GM21360 (cell line): ENCODE data around the gene EPS8.
"Not testable (repeated sequence)": the region's sequence is repeated elsewhere in the genome, so short reads cannot be mapped to it uniquely, and the experiment has no call there.

ENCODE experiments used
- ATAC-seq: cut with Tn5 transposase; IDR thresholded peaks from one replicate; pipeline ENCODE4 v1.9.1; 2021; ENCODE audit warnings: mild to moderate bottlenecking, moderate library complexity; ENCODE audit not compliant: unreplicated experiment

Gene EPS8

DNA sequence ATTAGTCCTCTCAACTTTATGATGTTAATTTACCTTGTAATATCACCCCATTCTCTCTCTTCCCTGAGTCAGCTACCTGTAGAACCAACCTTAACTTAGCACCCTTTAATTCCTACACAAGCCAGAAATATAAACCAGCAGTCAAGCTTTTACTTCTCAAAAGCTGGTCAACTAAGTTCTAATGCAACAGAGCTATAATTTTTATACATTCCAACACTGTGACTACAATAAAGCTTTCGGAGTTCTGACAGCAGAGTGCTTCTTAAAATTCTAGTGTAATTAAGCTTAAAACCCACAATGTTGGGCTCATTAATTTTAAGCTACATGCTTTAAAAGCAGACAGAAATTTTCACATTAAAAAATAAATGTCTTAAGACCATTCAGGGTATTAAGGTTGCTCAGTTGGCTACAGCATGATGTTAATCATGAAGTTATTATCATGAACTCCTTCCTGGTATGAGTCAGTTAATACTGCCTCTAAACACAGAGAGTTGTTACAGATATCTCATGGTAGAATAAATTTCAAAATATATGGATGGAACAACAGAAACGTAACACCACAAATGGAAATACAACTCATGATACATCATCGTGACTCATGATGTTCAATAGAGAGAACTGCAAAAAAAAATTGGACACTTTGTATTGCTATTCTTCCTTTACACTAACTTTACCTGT lies 126.7 kb downstream of the EPS8 start:
- ATAC-seq, result no peak

DNA sequence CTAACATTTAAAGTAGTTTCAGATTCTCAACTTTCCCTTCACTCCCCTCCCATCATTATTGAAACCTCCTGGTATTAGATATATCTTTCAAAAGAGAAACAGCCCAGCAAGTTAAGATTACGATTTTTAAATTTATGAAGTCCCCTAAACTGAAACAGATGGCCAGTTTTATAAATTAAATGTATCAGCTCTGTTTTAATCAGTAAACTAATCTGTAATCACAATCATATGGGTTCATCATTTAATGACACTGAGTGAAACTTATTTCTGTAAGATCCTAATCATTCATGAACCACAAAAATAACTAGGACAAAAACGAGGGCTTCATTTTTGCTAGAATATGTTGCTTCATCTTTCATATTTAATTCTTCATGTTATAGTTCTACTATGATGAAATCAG lies 137.8 kb downstream of the EPS8 start:
- ATAC-seq, result no peak

DNA sequence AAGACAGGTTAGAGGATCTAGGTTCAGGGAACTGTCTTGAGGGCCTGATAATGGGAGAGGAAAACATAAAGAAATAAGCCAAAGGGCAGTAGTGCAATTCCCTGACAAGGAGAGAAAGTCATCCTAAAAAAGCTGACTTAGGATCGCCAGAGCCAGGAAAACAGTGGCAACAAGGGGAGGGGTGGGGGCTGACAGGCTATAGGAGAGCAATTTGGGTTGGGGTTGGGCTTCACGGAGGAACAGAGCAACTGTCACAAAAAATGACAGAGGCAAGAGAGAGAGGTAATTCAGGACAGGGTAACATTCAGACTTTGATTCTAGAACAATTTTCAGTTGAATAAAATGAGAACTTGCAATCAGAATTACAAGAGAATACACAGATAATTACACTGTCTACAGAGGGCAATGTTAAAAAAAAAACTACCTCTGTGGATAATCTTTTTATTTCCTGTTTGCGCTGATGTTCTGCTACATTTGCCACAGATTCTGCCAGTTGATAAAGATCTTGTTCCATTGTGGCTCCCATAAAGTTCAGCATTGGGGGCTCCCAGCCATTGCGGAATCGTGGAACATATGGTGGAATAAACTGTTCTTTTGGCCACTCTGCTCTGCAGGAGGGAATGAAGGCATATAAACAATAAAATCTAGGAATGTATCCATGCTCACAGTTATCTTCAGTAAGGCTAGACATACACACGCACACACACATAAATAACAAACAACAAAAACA lies 138.6 kb downstream of the EPS8 start:
- no peak for ATAC-seq

DNA sequence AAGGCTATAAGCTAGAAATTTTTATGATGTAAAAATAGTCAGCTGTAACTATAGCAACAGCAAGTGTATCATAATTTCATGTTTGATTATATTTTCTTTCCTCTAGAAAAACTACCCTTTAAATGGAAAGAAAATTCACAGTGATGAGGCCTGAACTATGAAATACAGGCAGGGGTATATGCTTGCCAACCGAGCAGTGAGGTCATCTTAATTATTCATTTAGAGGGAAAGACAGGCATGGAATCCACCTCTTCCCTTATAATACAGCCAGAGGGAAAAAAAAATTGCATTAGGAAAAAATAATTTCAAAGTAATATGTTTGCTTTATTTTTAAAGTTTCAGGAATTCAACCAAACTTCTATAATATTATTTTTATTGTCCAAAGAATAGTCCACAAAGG lies 139.8 kb downstream of the EPS8 start:
- no peak for ATAC-seq

DNA sequence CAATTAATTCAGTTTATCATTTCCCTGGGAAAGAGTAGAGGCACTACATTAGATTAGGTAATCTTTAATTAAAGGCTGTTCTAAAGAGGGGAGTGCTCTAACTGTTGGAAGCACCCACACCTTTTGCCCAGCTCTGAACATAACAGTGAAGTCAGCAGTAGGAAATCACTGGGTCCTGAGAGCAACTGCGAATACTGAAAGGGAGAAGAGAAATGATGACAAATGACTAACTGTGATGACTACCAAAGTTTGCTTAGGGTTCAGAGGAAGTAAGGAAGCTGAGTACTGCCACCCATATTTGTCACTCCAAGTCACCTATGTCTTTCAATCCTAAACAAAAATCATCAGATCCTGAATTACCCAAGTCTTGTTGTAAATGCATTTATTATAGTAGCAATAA lies 140.6 kb downstream of the EPS8 start:
- no peak for ATAC-seq

DNA sequence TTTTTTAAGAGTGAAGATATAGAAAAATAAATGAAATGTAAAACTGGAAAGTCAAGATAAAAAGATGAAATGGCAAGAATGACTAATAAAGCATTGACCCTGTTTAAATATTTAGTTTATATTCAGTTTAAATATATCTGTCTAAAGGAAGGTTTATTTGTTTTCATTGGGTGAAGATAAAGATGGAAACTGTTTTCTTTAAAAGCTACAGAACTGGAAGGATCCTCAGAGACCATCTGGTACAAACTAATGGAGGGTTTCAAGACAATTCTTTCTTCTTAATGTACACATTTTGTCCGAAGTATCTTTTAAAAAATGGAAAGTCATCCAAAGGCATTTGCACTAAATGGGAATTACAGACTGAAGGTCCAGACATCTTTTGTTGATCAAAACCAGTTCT lies 142.6 kb downstream of the EPS8 start:
- no peak for ATAC-seq

DNA sequence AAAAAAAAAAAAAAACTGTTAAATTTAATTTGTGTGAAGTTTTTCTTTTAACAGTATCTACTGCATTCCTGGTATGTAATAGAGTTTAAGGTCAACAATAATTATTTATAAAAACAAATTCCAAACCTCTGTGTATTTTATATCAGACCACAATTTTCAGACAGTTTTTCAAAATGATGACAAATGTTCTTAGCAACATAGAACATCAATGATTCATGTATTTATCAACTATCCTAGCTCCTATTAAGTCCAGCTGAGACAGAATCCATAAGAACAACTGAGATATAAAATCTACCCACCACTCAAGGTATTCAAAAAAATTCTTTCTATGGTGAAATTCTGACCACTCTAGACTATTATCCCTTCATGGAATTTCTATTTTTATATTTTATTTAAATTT lies 144.5 kb downstream of the EPS8 start:
- ATAC-seq, result no peak

DNA sequence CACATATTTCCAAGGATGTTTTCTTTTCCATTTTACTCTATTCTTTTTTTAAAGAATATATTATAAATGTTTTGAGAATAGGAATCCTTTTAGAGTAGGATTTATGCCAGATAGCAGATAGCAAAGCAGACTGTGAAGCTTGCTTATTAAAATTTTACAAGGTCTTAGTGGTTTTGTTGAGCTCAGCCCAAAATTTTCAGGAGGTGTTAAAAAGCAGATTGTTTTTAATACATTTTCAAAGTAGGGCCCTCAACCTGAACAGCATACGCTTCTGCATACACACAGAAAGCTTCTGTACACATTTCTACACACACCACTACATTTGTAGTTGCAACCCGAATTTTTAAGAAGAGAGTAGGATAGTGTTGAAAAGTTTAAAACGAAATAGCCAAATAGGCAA lies 151.0 kb downstream of the EPS8 start:
- ATAC-seq, result no peak

DNA sequence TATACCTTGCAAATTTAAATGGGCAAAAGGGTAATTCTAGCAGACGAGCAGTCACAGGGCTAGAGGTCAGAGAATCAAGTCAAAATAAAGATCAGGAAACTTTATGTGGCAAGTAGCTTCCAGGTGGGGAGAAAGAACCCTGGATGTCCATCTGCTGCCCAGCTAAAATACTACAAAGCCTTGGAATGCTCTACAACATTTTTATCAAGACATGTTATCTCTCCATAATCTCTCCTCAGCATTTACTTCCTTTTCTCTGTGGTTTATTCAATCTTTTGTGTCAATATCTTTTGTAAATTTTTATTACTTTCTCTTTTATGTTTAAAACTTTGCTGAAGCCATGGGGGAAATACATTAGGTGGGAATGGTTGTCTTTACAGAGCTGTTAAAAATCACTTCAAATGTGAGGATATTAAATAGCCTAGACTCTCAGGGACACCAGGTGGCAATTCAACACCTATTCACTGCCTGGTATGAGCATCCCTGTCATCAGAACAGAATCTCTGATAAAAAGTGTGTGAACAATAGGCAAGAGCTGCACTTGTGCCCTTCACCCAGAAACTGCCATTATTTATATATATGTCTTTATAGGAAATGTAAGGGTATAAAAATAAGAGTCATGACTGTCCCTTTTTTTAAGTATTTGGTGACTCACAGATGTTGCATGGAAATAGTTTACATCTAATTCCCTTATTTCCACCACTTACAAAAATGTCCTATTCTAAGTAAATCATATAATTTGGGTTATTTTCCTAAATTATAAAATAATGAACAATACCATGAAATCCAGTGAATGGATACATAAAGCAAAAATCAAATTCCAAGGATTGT lies 152.9 kb downstream of the EPS8 start:
- no peak for ATAC-seq

DNA sequence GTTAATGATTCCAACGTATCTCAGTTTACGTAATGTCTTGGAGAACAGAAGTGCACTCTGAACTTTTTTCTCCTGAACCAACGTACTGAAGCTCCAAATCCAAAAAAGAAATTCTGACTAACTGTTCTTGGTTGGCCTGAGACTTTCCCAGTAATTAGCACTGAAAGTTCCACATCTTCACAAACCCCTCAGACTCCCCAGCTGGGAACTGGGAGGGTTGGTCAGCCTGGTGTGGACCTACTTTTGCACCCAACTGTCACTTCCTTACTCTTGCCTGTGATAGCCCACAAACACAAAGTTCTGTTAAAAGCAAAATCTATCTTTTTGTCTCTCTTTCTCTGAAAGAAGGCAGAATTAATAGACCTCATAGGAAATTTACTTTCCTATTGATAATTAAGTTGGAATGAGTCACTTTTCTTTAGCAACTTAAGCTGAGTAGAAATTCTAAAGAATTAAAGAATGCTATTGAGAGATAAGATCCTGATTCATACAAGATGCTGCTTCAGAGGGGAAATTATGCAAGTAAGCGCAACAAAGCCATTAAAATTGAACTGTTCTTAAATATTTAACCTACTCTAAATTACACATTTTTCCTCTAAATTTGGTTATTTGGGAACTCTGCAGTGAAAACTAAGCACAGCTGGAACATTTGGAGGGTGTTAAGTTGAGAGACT lies 155.0 kb downstream of the EPS8 start:
- ATAC-seq, result no peak

DNA sequence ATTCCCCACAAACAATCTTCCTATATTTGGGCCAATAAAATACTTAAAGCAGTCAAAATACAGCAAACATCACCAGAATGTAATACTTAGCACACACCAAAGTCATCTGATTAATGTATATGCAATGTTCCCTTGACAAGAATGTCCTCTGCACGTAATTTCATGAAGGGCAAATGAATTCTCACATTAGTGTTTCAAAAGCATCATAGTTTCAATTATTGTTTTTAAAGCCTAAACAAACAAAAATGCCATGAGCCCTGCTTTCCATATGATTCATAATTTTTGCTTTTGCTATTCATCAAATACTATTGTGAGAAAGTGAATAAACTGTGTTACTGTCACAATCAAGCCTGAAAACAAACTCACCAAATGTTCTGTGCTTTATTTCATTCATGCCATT lies 156.0 kb downstream of the EPS8 start:
- no peak for ATAC-seq

DNA sequence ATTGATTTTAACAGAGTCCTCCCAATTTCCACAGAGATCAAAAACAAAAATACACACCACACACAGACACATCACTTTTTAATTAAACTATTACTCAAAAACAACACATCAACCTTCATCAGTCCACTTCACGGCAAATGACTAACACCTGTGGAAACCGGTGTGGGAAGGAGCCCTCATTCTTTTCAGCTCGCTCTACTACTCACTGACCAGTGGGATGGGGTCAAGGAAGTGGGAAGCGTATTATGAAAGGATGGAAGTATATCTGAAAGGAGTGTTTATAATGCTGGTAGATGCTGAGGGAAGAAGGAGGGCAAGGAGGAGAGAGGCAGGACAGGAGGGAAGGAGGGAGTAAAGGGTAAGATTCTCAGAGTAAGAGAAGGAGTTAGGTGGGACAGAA lies 156.5 kb downstream of the EPS8 start:
- no peak for ATAC-seq

DNA sequence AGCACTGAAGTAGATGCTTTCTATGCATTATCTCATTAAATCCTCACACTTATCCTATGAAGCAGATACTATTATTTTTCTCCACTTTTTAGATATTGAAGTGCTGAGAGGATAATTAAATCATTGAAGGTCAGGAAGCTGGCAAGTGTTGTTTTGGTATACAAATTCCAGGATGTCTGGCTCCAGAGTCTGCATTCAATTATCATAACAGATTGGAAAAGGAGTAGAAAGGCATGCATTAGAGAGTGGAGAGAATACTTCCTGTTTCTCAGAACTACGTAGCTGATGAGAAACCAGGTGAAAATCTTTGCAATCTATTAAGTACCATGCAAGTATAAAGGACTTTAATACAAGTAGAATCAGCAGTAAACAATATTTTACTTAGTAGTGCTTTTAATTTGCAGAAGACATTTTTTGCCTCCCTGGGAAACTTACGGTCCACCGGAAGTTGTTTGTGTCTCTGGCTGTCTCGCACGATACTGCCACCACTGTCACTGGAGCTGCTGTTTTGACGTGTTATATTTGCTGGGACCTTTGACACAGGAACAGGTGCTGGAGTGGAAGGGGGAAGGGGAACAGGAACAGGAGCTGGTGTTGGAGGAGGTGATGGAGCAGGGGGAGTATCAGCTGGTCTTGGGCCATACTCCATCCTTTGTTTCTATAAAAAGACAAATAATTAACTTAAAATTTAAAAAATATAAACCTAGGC lies 158.0 kb downstream of the EPS8 start:
- no peak for ATAC-seq

DNA sequence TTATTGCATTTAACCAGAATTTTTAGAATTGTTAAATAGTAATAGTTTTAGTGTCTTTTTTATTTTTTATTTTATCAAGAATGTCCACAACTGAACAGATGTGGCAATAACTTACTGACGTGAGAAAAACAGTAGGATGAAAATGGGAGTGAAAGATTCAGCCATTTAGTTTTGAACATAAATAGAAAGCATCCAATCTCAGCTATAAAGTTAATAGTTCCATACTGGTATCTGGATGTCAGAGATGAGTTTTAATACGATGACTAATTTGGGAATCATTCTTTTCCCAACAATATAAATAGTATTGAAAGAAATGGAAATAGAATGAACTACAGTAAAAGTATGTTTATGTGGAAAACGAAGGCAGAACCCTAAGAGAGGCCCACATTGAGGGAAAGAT lies 159.4 kb downstream of the EPS8 start:
- ATAC-seq, result no peak

DNA sequence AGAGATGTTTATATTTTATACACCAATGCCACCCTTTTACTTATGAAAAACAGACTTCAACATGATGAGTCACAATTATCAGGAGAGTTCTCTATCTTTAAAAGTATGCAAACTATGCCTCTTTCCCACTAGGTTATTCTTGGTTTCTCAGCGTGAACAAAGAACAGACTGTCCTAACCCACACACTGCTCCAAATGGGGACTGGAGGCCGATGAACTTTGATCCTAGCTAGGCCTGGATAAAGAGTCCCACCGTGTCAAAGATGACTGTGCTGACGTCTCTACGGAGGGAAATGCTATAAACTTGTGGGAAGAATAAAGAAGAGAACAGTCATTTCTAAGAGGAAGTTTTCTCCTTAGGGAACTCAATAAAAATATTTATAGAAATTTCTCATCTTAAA lies 160.1 kb downstream of the EPS8 start:
- peak; percentile 78 for ATAC-seq

DNA sequence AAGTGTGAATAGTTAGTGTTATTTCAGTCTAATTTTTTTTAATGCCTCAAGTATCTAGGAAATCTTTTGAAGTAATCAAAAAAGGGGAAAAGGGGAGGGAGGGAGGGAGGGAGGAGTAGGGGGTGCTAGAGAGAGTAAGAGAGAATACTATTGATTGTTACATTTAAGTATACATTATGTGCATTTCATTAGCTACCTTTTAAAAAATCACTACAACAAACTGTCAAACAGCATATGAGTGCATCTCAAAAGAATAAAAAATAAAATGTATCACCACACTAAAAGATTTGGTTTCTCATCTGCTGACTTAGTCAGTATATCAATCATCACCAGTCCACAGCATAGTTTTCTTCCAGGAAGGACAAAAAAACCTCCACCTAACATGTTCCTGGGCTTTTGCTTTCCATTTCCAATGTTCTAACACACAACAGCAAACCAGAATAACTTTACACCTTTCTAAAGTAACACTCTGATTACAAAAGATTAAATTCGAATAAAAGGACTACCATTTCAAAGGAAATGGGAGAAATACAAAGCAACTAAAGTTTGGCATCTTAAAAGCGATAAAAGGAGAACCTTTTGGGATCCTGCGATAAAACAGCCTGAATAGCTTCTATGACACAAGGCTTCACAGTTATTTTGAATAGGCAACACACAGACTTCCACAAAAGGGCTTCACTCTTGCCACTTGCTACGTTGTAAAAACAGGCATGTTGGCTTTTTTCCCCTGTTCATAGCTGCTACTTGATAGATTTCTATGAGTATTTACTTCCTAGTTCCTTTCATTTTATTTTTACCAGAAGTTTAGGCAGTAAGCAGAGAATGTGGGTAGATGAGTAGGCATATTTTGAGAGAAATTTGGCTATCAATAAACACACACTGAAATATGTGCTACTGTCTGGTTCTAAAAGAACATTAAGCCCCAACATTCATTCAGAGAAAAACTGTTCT lies 160.9 kb downstream of the EPS8 start:
- no peak for ATAC-seq

DNA sequence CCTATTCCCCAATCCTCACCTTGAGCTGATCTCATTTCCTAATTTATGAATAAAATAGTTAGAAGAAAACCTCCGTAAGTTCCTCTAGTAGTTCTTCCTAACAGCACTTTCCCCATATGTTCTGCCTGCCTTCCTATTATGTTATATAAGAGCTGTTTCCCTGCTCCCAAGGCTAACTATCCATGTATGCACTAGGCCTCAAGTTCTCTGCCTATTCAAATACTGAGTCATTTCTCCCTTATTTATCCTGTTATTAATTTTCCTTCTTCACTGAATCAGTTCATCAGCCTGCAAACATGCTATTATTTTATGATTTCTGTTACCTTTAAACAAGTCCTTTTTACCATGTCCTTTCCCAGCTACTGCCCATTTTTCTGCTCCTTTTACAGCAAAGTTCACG lies 164.1 kb downstream of the EPS8 start:
- ATAC-seq, result no peak

DNA sequence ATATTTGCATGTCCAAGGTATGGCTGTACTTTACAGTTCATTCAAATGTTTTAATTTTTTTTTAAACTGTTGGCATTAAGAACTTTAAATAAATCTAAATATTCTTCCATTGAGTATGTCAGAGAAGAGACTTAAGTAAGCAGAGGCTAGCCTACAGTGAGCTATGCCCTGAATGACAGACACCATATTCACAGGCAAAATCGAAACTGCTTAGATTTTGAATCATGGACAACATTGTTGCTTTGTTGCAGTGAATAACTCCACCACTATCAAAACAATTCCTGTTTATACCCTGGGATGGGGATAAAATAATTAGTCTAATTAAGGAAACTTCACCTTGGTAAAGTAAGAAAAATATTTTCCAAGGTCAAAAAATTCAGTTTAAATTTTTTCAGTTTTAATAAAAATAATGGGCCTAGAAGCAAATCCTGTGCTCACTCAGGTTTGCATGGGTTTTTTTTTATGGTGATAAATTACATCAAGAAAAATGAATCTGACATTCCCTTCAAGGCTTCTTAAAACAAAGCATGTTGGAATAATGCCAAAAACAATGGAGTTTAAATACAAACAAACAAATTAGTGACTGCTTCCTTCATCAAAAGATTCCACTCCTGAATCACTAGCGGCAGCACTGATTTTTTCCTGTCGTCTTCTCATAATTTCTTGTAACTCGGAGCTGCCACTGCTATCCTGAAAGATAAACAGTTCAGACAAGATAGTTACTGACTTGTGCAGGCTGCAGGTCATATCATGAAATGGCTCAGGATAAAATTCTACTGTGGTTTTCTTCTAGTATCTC lies 168.2 kb downstream of the EPS8 start:
- ATAC-seq, result no peak

DNA sequence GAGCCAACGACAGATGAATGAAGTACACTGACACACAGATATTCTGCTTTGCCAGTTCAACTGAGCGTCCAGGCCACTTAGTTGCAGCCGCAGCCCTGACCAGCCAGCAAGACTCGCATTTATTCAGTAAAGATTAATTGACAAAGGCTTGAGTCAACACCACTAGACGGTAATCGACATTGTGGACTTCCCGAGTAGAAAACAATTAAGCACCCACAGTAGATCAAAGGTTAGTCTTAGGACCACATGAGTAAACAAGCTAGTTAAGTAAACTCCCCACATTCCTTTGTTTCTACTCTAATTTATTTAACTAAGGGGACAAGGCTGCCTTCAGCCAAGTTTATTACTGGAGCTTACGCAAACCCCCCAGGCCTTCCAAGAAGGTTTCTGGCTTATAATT lies 172.7 kb downstream of the EPS8 start:
- not testable (repeated sequence) for ATAC-seq
